ENCODE results near the gene ITFG2. TPM values are rescaled to one million over a fixed set of nuclear protein-coding genes. Genes with fewer than 3 reads are reported as not detected.

The ITFG2 gene
- total and polyA plus RNA-seq, 2 donors (not counting 3 experiments of a cell fraction or from before 2014, with no cell fraction given): 25.0 to 31.9 TPM

DNA sequence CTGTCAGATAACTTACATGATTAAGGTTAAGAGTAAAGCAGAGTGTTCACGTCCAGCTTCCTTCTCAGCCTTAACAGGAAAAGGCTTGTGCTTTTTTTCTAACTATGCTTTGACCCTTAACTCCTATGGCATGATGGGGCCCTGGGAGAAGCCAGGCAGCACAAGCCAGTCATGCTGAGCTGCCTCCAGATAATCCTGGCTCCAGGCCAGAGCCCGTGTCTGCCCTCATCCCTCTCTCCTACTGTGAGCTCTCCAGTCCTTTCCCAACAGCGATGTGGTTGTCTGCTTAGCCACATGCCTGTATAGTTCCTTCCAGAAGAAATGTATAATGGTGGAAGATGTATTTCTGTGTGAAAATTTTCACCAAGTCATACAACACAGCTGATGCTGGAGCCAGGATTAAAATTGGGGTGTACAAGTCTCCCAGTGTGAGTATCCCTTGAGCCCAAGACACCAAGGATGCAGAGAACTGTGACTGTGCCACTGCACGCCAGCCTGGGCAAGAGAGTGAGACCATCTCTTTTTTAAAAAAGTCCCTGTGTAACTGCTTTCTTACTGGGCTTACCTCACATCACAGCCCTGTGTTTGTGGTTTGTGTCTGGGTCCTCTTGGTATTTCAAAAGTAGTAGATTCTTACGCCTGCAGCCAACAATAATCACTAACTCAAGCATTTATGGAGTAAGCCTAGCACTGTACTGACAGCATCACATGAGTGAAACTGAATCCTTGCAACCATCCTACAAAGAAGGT, 7.9 kb upstream of the ITFG2 start:
- Histone ChIP-seq H3K9ac (replicated peaks; ENCODE audit: extremely low read depth, insufficient read depth, low read length) (no peak overlapping the region), H3K27ac (ENCODE audit: insufficient read depth, low read depth, low read length) (no peak overlapping the region), H3K36me3 (ENCODE audit: control insufficient read depth in 2 of 2, extremely low read depth in 1 of 2, insufficient read depth in 2 of 2, low read length in 2 of 2) (peaks cover 20 to 36% of the 10 kb centered on the region in 2 experiments), H3K79me2 (ENCODE audit: control insufficient read depth, insufficient read depth, low read length) (no peaks in the 10 kb centered on the region), H4K20me1 (replicated peaks; ENCODE audit: control insufficient read depth, extremely low read depth, insufficient read depth, low read length) (no peaks in the 10 kb centered on the region), H3K9me1 (replicated peaks; ENCODE audit: control insufficient read depth, extremely low read depth, insufficient read depth, low read length) (no peaks in the 10 kb centered on the region), H3K4me2 (ENCODE audit: insufficient read depth, low read length) (no peak overlapping the region), H3K9me3 (replicated peaks; ENCODE audit: control insufficient read depth, insufficient read depth, low read length) (no peaks in the 10 kb centered on the region), H2AFZ (ENCODE audit: low read depth, low read length) (no peak overlapping the region), H3K27me3 (ENCODE audit: control insufficient read depth in 2 of 2, insufficient read depth in 2 of 2, low read length in 2 of 2) (no peaks in the 10 kb centered on the region), H3K4me1 (ENCODE audit: control insufficient read depth, extremely low read depth, insufficient read depth, low read length) (peaks cover 6% of the 10 kb centered on the region), H3K4me3 (replicated peaks in 1 of 3; ENCODE audit: insufficient read depth in 1 of 3, low read depth in 1 of 3, low read length in 3 of 3) (no peak overlapping the region)
- no TSS peak for BruUV-seq (replicated peaks)
- dilution Hi-C loops (cut with MboI; ENCODE audit: extremely low pct_ligation_motif_present, low sequenced_read_pairs) (no loop called here), intact Hi-C loops (cut with micrococcal nuclease) (no loop called here)
- ChIA-PET CTCF (interaction anchor here (1.1 to 1.3 kb wide), 2 partner anchors 8 to 9 kb away, joined by 4 to 11 read pairs; partner anchors contain the start of gene ITFG2), POLR2A (interaction anchor here (1.1 kb wide), 1 partner anchor 9 kb away, joined by 3 read pairs; the partner anchor contains the start of gene ITFG2)
- TF ChIP-seq POLR2AphosphoS5 (IDR thresholded peaks at IDR 0.05; ENCODE audit: insufficient read depth, low read depth, low read length): no peak
- no peak for TF ChIP-seq GATA2 (IDR thresholded peaks at IDR 0.05; ENCODE audit: insufficient read depth, insufficient read length, low read depth, low read length)
- TF ChIP-seq MAX (IDR thresholded peaks at IDR 0.05; ENCODE audit: insufficient read depth, insufficient read length): no peak
- no peak for TF ChIP-seq FOS (IDR thresholded peaks at IDR 0.05; ENCODE audit: borderline replicate concordance, insufficient read depth, low read length)
- no peak for TF ChIP-seq POLR2A (IDR thresholded peaks at IDR 0.05; ENCODE audit: low read depth, low read length)
- TF ChIP-seq EZH2 (IDR thresholded peaks at IDR 0.05; ENCODE audit: borderline replicate concordance, low read depth, low read length, severe bottlenecking): no peak
- TF ChIP-seq CTCF (IDR thresholded peaks at IDR 0.05; ENCODE audit: extremely low read depth in 1 of 2, insufficient read depth in 1 of 2, low read depth in 1 of 2, low read length in 2 of 2): no peak
- no peak for TF ChIP-seq JUN (IDR thresholded peaks at IDR 0.05; ENCODE audit: borderline replicate concordance, insufficient read depth, insufficient read length, low read depth)
- TF ChIP-seq MYC (IDR thresholded peaks at IDR 0.05; ENCODE audit: low read depth, low read length): no peak
- FAIRE-seq (peak; percentile 60), DNase-seq (ENCODE audit: low read depth, low spot score) (peak; percentile 35)
